Natural killer cell treated with Interleukin-12 subunit alpha and Interleukin-12 subunit beta and Interleukin-15 and Interleukin-18, amount 100 ng/mL, for 72 hours (primary cell): ENCODE results near the gene DNAH8. TPM values are rescaled to one million over a fixed set of nuclear protein-coding genes. Genes with fewer than 3 reads are reported as not detected.
A peak's percentile ranks its signal among the peaks of the same experiment; 100 is the strongest.

Experiments
- ATAC-seq, 2 donors: fragments of 150-1000 bp; cut with Tn5 transposase in 1 of 2; sonication (Bioruptor Pico), chemical (Tn5 transposase) in 1 of 2; 2 replicates each; pipeline ENCODE4 v1.10.0; 2021
- DNase-seq: peaks from one replicate; pipeline ENCODE4 v3.0.0; 2022; ENCODE audit warnings: low spot score
- H3K27ac Mint-ChIP-seq, 2 donors: 1 replicate in 1 of 2; 2 replicates in 1 of 2; pipeline ENCODE4 v1.8.0; 2022; ENCODE audit warnings: mixed read lengths in 2 of 2, mild to moderate bottlenecking in 1 of 2, moderate library complexity in 1 of 2
- H3K27me3 Mint-ChIP-seq, 2 donors: 1 replicate in 1 of 2; 2 replicates in 1 of 2; pipeline ENCODE4 v1.8.0; 2022; ENCODE audit warnings: mixed read lengths in 2 of 2
- H3K36me3 Mint-ChIP-seq: one replicate; pipeline ENCODE4 v1.8.0; 2022; ENCODE audit warnings: mixed read lengths
- H3K4me1 Mint-ChIP-seq, 2 donors: 1 replicate in 1 of 2; 2 replicates in 1 of 2; pipeline ENCODE4 v1.8.0; 2022; ENCODE audit warnings: low read depth in 2 of 2, mixed read lengths in 2 of 2, mild to moderate bottlenecking in 1 of 2
- H3K4me3 Mint-ChIP-seq: one replicate; pipeline ENCODE4 v1.8.0; 2022; ENCODE audit warnings: mixed read lengths
- H3K9me3 Mint-ChIP-seq: 2 replicates; pipeline ENCODE4 v1.8.0; 2022; ENCODE audit warnings: mixed read lengths
- total RNA-seq, 2 donors: library from RNA; stranded (reverse); gene quantifications; one replicate each; pipeline ENCODE4 v1.2.3, GENCODE V29; 2022

The DNAH8 gene
- total RNA-seq, 2 donors from 2014 or later = 0.12 to 0.22 TPM

GRCh38 chr6:39072830-39073229, 357.7 kb downstream of the DNAH8 start:
- ATAC-seq = no peak
- no peaks in the 10 kb centered on the region for H3K36me3 Mint-ChIP-seq

DNA sequence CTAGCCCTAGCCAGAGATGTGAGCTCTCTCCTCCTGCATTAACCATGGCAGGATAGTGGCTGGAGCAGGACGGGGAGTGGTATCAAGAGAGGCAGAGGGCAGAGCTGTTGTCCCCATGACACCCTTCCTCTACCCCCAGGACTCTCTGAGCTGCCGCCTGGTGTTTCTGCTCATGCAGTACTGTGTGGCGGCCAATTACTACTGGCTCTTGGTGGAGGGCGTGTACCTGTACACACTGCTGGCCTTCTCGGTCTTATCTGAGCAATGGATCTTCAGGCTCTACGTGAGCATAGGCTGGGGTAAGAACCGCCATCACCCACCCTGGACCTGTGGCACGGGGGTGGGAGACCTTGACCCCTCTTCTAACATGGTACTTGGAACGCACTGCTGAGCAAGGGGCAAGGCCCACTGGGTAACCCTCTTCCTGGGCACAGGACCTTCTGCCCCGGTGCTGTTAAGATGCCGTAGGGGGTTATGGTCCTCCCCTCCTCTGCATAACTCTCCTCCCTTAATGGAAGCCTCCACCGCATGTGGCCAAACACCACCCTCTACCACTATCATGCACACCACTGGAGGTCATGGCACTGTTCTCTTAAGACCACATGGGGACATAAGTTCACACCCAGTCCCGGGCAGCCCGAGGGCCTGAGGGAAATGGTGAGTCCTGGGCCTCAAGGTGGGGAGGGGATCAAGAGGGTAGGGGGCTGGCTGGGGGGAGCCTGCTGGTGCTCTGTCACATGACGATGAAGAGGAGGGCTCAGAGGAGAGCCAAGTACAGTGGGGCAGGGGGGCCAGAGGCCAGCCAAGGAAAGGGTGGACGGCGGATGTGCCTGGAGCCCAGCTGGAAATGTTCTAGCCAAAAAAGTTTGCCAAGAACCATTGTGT, 358.6 kb downstream of the DNAH8 start:
- no peak for DNase-seq
- no peak overlapping the region for H3K27ac Mint-ChIP-seq

More at GRCh38 chr6:39072830-39073229, 357.7 kb downstream of the DNAH8 start:
- peaks cover 3 to 7% of the 10 kb centered on the region in 2 donors for H3K27me3 Mint-ChIP-seq
- no peaks in the 10 kb centered on the region for H3K9me3 Mint-ChIP-seq
- H3K27ac Mint-ChIP-seq = no peak overlapping the region
- H3K4me1 Mint-ChIP-seq = peaks cover 0 to 4% of the 10 kb centered on the region in 2 donors
- no peak for DNase-seq
- H3K4me3 Mint-ChIP-seq = no peak overlapping the region

GRCh38 chr6:39074486-39074885, 359.4 kb downstream of the DNAH8 start:
- no peaks in the 10 kb centered on the region for H3K9me3 Mint-ChIP-seq
- no peak overlapping the region for H3K27ac Mint-ChIP-seq

More for the DNA sequence above, 358.6 kb downstream of the DNAH8 start:
- peaks cover 3 to 7% of the 10 kb centered on the region in 2 donors for H3K27me3 Mint-ChIP-seq
- H3K4me1 Mint-ChIP-seq = peaks cover 0 to 4% of the 10 kb centered on the region in 2 donors
- no peaks in the 10 kb centered on the region for H3K9me3 Mint-ChIP-seq
- H3K4me3 Mint-ChIP-seq = no peak overlapping the region
- no peaks in the 10 kb centered on the region for H3K36me3 Mint-ChIP-seq
- peak in 1 of 2 donors; percentile 34 for ATAC-seq

DNA sequence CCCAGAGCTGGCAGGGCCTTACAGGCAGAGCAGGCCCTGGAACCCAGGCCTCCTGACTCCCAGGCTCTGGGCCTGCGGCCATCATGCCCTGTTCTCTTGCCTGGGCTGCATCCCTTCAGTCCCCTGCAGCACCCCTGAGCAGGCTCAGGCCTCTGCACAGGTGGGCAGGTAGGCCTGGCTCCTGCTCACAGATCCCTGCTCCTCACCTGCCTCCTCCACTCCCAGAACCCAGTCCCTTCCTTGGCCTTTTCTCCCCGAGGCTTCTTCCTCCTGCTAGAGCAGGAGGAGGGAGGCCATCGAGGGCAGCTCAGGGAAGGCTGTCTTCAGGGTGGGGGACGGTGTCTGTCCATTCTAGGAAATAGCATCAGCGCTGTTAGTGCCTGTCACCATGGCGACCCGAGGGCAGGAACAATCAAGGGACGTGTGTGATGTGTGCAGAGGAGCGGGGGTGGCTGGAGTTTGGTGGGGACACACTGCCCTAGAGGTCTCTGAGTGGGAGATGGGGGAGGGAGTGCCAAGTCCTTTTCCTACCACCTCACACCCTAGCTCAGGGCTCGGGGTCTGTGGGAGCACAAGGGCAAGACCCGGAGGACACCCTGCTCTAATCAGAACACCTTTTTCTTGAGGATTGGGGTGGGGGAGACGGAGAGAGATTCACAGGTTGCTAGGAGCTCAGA, 360.0 kb downstream of the DNAH8 start:
- Mint-ChIP-seq H3K9me3 (no peaks in the 10 kb centered on the region), H3K36me3 (no peaks in the 10 kb centered on the region), H3K4me3 (no peak overlapping the region), H3K27ac (peak overlapping the region in 1 of 2 donors; percentile 29), H3K4me1 (peaks cover 0 to 4% of the 10 kb centered on the region in 2 donors), H3K27me3 (peaks cover 3 to 7% of the 10 kb centered on the region in 2 donors)
- ATAC-seq (peak in 1 of 2 donors; percentile 26), DNase-seq (no peak)

More at GRCh38 chr6:39074486-39074885, 359.4 kb downstream of the DNAH8 start:
- ATAC-seq = no peak
- peaks cover 0 to 4% of the 10 kb centered on the region in 2 donors for H3K4me1 Mint-ChIP-seq
- peaks cover 3 to 7% of the 10 kb centered on the region in 2 donors for H3K27me3 Mint-ChIP-seq
- no peaks in the 10 kb centered on the region for H3K36me3 Mint-ChIP-seq
- H3K4me3 Mint-ChIP-seq = no peak overlapping the region
- no peak for DNase-seq

DNA sequence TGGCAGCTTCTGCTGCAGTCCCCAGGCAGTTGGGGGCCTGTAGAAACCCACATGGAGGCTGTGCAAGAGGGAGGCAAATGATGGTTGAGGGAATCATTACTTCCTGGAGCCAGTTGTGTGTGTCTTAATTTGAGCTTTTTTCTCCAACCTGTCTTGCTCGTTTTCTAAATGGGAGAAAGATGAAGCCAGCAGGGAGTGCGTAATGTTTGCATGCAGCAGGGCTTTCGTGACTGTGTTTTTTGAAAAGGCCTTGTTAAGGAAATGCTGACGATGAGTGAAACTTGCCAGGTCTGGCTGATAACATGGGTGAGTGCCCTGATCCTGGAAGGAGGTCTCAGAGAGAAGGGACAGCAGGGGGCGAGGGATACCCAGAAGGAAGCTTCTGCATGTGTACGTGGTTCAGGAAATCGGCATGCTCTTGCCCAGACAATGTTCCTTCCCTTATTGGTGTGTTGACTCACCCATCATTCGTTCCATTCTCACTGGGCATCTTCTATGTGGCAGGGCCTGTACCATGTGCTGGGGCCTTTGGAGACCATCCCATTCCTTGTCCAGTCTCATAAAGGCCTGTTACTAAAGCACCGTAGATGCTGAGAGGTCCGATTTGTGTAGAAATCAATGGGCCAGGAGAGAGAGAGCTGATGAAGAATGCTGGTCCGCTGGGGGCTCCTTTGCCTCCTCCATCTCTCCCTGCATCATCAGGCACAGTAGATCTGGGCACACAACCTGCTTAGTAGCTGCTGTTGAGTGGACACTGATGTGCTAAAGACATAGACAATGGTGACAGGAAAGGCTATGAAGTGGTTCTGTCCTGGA, 360.9 kb downstream of the DNAH8 start:
- no peak overlapping the region for H3K27ac Mint-ChIP-seq
- H3K4me3 Mint-ChIP-seq = no peak overlapping the region
- ATAC-seq (no peak), DNase-seq (no peak)
- H3K4me1 Mint-ChIP-seq = peaks cover 0 to 4% of the 10 kb centered on the region in 2 donors
- no peaks in the 10 kb centered on the region for H3K9me3 Mint-ChIP-seq
- H3K27me3 Mint-ChIP-seq = peaks cover 3 to 7% of the 10 kb centered on the region in 2 donors
- H3K36me3 Mint-ChIP-seq = no peaks in the 10 kb centered on the region

DNA sequence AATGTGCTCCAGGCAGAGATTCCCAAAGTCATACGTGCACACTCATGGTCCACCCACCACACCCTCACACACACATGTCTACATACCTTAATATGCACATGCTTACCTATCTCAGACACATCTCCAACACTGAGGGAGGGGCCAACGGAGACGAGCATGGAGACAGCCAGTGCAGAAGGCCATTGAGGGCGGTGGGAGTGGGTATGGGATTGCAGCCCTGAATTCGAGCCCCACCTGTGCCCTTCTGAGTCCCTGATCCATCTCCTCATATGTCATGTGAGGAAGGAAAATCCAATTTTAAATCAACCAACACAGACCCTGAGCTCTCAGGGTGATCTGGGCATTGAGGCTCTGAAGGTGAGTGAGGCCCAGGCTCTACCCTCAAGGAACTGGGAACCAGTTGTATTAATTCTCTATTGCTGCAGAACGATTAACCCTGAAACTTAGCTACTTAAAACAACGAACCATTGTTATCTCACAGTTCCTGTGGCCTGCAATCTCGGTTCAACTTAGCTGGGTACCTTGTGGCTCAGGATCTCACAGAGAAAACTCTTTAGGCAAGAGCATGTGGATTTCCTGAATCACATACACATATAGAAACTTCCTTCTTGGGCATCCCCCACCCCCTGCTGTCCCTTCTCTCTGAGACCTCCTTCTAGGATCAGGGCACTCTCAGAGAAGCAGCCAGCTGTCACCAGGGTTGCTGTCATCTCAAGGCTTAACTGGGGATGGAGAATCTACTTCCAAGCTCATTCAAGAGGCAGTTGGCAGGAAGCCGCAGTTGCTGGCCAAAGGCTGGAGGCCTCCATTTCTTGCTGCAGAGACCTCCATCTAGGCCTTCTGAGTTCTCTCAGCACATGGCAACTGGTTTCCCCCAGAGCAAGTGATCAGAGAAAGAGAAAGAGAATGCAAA, 361.8 kb downstream of the DNAH8 start:
- Mint-ChIP-seq H3K4me3 (no peak overlapping the region), H3K27me3 (no peaks in the 10 kb centered on the region), H3K9me3 (no peaks in the 10 kb centered on the region), H3K4me1 (peaks cover 0 to 4% of the 10 kb centered on the region in 2 donors), H3K27ac (no peak overlapping the region), H3K36me3 (no peaks in the 10 kb centered on the region)
- DNase-seq (no peak), ATAC-seq (no peak)

- DNase-seq = no peak
- no peak for ATAC-seq
- Mint-ChIP-seq H3K4me3 (no peak overlapping the region), H3K27ac (no peak overlapping the region), H3K36me3 (no peaks in the 10 kb centered on the region), H3K4me1 (peaks cover 0 to 4% of the 10 kb centered on the region in 2 donors), H3K9me3 (no peaks in the 10 kb centered on the region), H3K27me3 (no peaks in the 10 kb centered on the region)
These were observed 362.9 kb downstream of the DNAH8 start for GRCh38 chr6:39077882-39078594.

GRCh38 chr6:39078695-39079094, 363.6 kb downstream of the DNAH8 start:
- ATAC-seq (peak in 1 of 2 donors; percentile 43), DNase-seq (no peak)
- no peak overlapping the region for H3K4me3 Mint-ChIP-seq
- no peaks in the 10 kb centered on the region for H3K36me3 Mint-ChIP-seq
- H3K4me1 Mint-ChIP-seq = peaks cover 0 to 7% of the 10 kb centered on the region in 2 donors
- H3K27me3 Mint-ChIP-seq = no peaks in the 10 kb centered on the region
- H3K27ac Mint-ChIP-seq = no peak overlapping the region
- H3K9me3 Mint-ChIP-seq = no peaks in the 10 kb centered on the region

- no peak for DNase-seq
- Mint-ChIP-seq H3K36me3 (no peaks in the 10 kb centered on the region), H3K27ac (no peak overlapping the region), H3K9me3 (no peaks in the 10 kb centered on the region), H3K4me3 (no peak overlapping the region), H3K27me3 (no peaks in the 10 kb centered on the region), H3K4me1 (peaks cover 0 to 7% of the 10 kb centered on the region in 2 donors)
- ATAC-seq = no peak
These were observed 364.4 kb downstream of the DNAH8 start for GRCh38 chr6:39079197-39080125.
